Measurements from ENCODE around the gene FOXP2. TPM values are rescaled to one million over a fixed set of nuclear protein-coding genes. Genes with fewer than 3 reads are reported as not detected.

FOXP2 gene
- total RNA-seq: 2.7 and 2.8 TPM in 2 replicates

DNA sequence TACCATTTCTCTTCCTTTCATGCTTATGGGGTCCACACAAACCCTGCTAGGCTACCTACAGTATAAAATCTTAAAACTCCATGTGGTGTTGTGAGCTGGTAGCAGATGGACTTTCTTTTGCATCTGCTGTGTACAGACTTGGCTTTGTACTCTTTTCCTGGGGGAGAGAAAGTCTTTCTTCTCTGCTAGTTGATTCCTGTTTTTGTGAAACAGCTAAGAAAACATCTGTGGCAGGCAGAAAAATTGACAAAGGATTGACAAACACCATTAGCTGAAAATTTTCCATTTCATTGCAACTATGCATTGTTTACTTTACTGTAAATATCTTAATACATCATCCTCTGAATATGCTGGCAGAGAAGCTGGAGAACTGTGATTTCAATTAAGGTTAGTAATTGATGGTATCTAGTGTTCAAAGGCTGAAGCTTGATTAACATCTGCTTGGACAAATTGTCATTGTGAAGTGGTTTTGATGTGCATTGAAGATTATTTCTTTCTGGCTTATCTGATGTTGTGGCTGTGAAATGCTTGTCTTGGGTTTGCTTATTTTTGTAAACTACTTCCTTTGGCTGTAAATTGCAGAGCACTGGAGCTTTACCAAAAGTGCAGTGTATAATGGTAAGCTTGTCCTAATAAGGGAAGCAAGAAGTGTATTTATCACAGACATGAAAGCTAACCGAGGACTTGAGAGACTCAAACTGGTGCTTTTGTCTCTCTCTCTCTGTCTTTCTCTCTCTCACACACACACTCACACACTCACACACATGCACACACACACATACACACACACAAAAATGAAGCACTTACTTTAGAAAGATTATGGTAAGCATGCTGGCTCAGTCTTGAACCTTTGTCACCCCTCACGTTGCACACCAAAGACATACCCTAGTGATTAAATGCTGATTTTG lies at the start of gene FOXP2:
TSS of gene FOXP2 (plus strand) at position 660 of the 908 bp plus-strand sequence. CDS start 11,697 bp downstream, outside the sequence.

All from cardiac ventricle fibroblast (primary cell).